Psoas muscle (tissue), 8 donors: Measurements from ENCODE around the gene ISOC2. TPM values are rescaled to one million over a fixed set of nuclear protein-coding genes. Genes with fewer than 3 reads are reported as not detected.
A peak's percentile ranks its signal among the peaks of the same experiment; 100 is the strongest.
"Not testable (repeated sequence)": the region's sequence is repeated elsewhere in the genome, so short reads cannot be mapped to it uniquely, and the experiment has no call there.

Source experiments
- ATAC-seq, 4 donors: fragments of 200-7000 bp; cut with Tn5 transposase; one replicate each; pipeline ENCODE4 v1.9.1; 2020; ENCODE audit warnings: moderate library complexity in 3 of 4, mild to moderate bottlenecking in 2 of 4
- DNase-seq, 2 donors: peaks; one replicate each; pipeline ENCODE4 v3.0.0-alpha.2; 2020
- H3K27ac ChIP-seq: fragments of 200-600 bp; one replicate; pipeline ENCODE4 v1.8.0; 2022
- H3K27me3 ChIP-seq, 3 donors: fragments of 200-600 bp in 1 of 3; one replicate each; pipeline versions ENCODE4 v1.6.1 to v1.8.0; 2013 to 2022; ENCODE audit warnings: low read length in 2 of 3, mild to moderate bottlenecking in 2 of 3, moderate library complexity in 1 of 3; ENCODE audit not compliant: insufficient read depth in 3 of 3
- H3K36me3 ChIP-seq, 2 donors: fragments of 200-600 bp in 1 of 2; one replicate each; pipeline versions ENCODE4 v1.6.1 to v1.8.0; 2013 to 2022; ENCODE audit warnings: low read depth in 1 of 2, mild to moderate bottlenecking in 1 of 2, moderate library complexity in 1 of 2; ENCODE audit not compliant: insufficient read depth in 1 of 2
- H3K4me1 ChIP-seq: fragments of 200-600 bp; one replicate; pipeline ENCODE4 v1.8.0; 2022
- H3K4me3 ChIP-seq: fragments of 200-600 bp; one replicate; pipeline ENCODE4 v1.8.0; 2022; ENCODE audit warnings: mild to moderate bottlenecking
- H3K9me3 ChIP-seq: fragments of 200-600 bp; one replicate; pipeline ENCODE4 v1.8.0; 2022
- WGBS, 3 donors: extraction: QIAGEN DNeasy Blood & Tissue Kit; methylation state at CpG; one replicate each; pipeline versions ENCODE4 v1.1.6 to v1.1.7; 2013; 5-methylcytosine and 5-hydroxymethylcytosine counted together
- intact Hi-C, 2 donors: fragments of 100-400 bp; cut with DNase I; formaldehyde crosslinking; loops; one replicate each; pipeline versions ENCODE4 v1.11.0 to v1.14.2; 2022
- polyA plus RNA-seq, 3 donors: library from polyadenylated mRNA; stranded (reverse); fragments of 200-250 nt; gene quantifications; one replicate each; pipeline ENCODE4 v1.2.3, GENCODE V29; 2013
- total RNA-seq, 4 donors: library from RNA; stranded (reverse); fragmentation: NEBNext Ultra II Directional in 2 of 4; extraction: Animal tissue kit (Norgen Biotek cat#: 25700) in 2 of 4; gene quantifications; one replicate each; pipeline versions ENCODE4 v1.2.1 to v1.2.4, GENCODE V29; 2021 to 2023
- TF ChIP-seq, protein P1 (sequence below): fragments of 200-600 bp; IDR thresholded peaks from one replicate; pipeline ENCODE4 v1.8.0; 2022; ENCODE audit warnings: antibody characterized with exemption
- donor health status: healthy with polysubstance abuse.
- donor health status: DM: no; HTN: no; CAD: no; lungs with moderate emphysema.
- donor health status: Bipolar disorder and iron deficiency.
- donor health status: healthy.
- donor health status: DM: yes; HTN: yes; CAD: no.
- donor health status: DM: no; HTN: no; CAD: no.
- donor health status: DM: no; HTN: no; CAD: no.
- donor health status: DM: yes; HTN: yes; CAD: no.

Gene ISOC2
- total and polyA plus RNA-seq, 7 donors = 32.0 to 177 (median 78.0) TPM

DNA sequence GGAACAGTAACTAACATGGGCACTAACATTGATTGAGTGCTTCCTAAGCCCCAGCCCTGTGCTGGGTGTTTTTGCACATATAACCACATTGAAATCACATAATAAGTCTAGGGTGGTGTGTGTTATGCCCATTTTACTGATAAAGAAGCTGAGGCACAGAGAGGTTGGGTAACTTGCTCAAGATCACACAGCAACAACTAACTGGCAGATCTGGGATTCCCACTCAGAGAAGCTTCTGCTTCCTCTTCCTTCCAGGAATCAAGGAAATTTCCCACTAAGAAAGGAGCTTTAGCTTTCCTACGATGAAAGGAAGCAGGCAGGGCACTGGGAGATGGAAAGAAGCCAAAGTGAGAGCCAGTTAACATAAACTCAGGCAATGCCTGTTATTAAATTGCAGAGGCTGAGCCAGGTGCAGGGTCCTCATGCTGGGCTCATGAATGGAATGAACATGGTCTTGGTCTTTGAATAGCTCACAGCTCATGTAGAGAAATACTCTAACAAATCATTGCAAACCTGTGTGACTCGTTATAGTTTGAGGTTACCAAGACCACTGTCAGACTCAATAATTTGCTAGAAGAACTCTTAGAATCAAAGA, 36.9 kb upstream of the ISOC2 start:
- ATAC-seq = no peak

DNA sequence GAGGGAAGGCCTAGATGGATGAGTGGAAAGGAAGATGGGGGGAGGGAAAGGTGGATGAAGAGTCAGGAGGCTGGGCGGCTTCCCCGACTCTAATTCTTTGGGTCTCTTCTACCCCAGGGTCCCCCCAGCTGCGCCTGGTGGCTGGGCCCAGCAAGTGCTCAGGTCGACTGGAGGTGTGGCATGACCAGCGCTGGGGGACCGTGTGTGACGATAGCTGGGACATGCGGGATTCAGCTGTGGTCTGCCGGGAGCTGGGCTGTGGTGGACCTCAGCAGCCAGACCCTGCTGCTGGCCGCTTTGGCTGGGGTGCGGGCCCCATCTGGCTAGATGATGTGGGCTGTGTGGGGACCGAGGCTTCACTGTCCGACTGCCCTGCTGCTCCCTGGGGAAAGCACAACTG, 36.3 kb upstream of the ISOC2 start:
- no peaks in the 10 kb centered on the region for H3K9me3 ChIP-seq
- intact Hi-C loops = no loop called here
- TF ChIP-seq, protein P1, sequence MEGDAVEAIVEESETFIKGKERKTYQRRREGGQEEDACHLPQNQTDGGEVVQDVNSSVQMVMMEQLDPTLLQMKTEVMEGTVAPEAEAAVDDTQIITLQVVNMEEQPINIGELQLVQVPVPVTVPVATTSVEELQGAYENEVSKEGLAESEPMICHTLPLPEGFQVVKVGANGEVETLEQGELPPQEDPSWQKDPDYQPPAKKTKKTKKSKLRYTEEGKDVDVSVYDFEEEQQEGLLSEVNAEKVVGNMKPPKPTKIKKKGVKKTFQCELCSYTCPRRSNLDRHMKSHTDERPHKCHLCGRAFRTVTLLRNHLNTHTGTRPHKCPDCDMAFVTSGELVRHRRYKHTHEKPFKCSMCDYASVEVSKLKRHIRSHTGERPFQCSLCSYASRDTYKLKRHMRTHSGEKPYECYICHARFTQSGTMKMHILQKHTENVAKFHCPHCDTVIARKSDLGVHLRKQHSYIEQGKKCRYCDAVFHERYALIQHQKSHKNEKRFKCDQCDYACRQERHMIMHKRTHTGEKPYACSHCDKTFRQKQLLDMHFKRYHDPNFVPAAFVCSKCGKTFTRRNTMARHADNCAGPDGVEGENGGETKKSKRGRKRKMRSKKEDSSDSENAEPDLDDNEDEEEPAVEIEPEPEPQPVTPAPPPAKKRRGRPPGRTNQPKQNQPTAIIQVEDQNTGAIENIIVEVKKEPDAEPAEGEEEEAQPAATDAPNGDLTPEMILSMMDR = no peak
- peaks cover 0 to 2% (median 0%) of the 10 kb centered on the region in 3 donors for H3K27me3 ChIP-seq
- no peaks in the 10 kb centered on the region for H3K4me1 ChIP-seq
- peak in 1 of 2 donors; percentile 32 for DNase-seq
- WGBS, 3 donors = 80 to 89% (median 85%) methylated on average over 10 to 13 of the region's 13 CpGs
- no peak for ATAC-seq
- H3K36me3 ChIP-seq = peaks cover 0 to 3% of the 10 kb centered on the region in 2 donors
- no peak overlapping the region for H3K4me3 ChIP-seq
- no peak overlapping the region for H3K27ac ChIP-seq

More for the DNA sequence above, 36.9 kb upstream of the ISOC2 start:
- Histone ChIP-seq H3K9me3 (no peaks in the 10 kb centered on the region), H3K4me3 (no peak overlapping the region), H3K27me3 (peaks cover 0 to 2% (median 0%) of the 10 kb centered on the region in 3 donors), H3K36me3 (peaks cover 0 to 3% of the 10 kb centered on the region in 2 donors), H3K4me1 (no peaks in the 10 kb centered on the region), H3K27ac (no peak overlapping the region)
- 39 to 61% (median 41%) methylated on average over 2 of the region's 2 CpGs for WGBS, 3 donors
- intact Hi-C loops = no loop called here
- DNase-seq = no peak
- TF ChIP-seq, protein P1 = no peak

DNA sequence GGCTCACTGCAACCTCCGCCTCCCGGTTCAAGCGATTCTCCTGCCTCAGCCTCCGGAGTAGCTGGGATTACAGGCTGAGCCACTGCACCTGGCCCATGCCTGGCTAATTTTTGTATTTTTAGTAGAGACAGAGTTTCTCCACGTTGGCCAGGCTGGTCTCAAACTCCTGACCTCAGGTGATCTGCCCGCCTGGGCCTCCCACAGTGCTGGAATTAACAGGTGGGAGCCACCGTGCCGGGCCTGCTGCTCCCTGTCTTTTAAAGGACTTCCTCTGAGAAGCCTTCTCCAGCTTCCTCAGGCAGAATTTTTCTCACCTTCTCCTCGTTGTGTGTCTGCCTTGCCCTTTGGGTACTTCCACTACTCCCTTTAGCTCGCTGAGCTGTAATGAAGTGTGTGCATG, 35.4 kb upstream of the ISOC2 start:
- H3K9me3 ChIP-seq, intact Hi-C loops, DNase-seq, ATAC-seq, H3K4me3 ChIP-seq, H3K36me3 ChIP-seq, H3K27ac ChIP-seq, H3K4me1 ChIP-seq, H3K27me3 ChIP-seq: not testable (repeated sequence)
- WGBS, 3 donors = 78 to 79% (median 78%) methylated on average over 10 of the region's 10 CpGs

DNA sequence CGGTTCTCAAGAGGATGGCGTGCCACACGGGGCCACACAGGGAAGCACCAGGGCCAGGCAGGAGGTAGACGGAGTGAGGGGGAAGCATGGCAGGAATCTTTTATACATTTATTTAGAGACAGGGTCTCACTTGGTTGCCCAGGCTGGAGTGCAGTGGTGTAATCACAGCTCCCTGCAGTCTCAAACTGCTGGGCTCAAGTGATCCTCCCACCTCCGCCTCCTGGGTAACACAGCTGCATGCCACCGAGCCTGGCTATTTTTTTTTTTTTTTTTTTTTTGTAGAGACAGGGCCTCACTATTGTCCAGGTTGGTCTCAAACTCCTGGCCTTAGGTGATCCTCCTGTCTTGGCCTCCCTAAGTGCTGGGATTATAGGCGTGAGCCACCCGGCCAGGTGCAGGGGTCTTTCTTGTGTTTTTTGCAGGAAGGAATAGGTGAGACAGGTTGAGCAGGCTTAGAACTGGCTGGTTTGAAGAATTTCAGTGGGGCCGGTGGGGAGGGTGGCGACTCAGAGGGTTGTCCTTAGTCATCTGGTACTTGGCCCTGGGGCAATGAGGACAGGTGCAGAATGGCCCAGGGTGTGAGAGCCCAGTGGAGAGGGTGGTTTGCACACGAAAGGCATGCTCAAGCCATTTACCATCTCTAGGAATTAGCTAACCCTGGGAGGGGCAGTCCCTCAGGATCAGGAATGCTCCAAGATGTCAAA, 34.4 kb upstream of the ISOC2 start:
- intact Hi-C loops = no loop called here
- Histone ChIP-seq H3K4me3 (no peak overlapping the region), H3K4me1 (no peaks in the 10 kb centered on the region), H3K27ac (no peak overlapping the region), H3K36me3 (peaks cover 0 to 3% of the 10 kb centered on the region in 2 donors), H3K9me3 (no peaks in the 10 kb centered on the region), H3K27me3 (peaks cover 0 to 2% (median 0%) of the 10 kb centered on the region in 3 donors)
- no peak for ATAC-seq
- WGBS, 3 donors = 73 to 91% (median 78%) methylated on average over 10 to 11 of the region's 11 CpGs
- TF ChIP-seq, protein P1 = no peak
- DNase-seq = no peak

DNA sequence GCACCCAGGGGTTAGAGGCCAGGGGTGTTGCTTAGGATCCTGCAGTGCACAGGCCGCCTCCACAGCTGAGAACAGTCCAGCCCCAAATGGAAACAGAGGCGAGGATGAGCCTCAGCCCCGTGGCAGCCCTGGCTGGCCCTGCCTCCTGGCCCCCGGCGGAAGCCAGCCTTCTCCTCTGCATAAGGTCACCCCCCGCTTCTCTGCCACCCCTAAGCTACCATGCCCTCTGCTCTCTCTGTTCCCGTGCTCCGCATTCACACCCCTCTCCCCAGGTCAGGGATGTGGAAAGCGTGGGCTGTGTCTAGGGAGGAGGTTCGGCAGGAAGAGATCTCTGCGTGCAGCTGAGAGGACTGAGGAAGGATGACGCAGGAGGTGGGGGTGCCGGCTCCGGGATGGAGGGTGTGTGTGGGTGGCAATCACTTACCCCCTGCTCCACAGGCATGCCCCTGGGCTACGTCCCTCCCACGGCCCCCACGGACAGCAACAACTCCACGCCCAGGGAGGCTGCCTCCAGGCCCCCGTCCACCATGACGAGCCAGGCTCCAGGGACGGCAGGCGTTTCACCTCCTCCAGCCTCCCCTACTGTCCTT, 32.8 kb upstream of the ISOC2 start:
- H3K4me1 ChIP-seq = no peaks in the 10 kb centered on the region

More for the DNA sequence above, 32.8 kb upstream of the ISOC2 start:
- peaks cover 0 to 3% of the 10 kb centered on the region in 2 donors for H3K36me3 ChIP-seq
- intact Hi-C loops = no loop called here
- ATAC-seq (peak; percentile 20 to 70 (median 42)), DNase-seq (peak; percentile 74 to 78)
- H3K27ac ChIP-seq = peak overlapping the region; percentile 46
- peak overlapping the region; percentile 52 for H3K4me3 ChIP-seq
- peaks cover 0 to 5% (median 2%) of the 10 kb centered on the region in 3 donors for H3K27me3 ChIP-seq
- TF ChIP-seq, protein P1 = no peak
- H3K9me3 ChIP-seq = no peaks in the 10 kb centered on the region
- 45 to 57% (median 51%) methylated on average over 15 to 22 of the region's 22 CpGs for WGBS, 3 donors
